ENCODE data around the gene TCEA3. TPM values are rescaled to one million over a fixed set of nuclear protein-coding genes. Genes with fewer than 3 reads are reported as not detected.
"Not testable (repeated sequence)": the region's sequence is repeated elsewhere in the genome, so short reads cannot be mapped to it uniquely, and the experiment has no call there.

The TCEA3 gene
- total RNA-seq, 3 donors from 2014 or later = 95.7 to 200 (median 125) TPM

DNA sequence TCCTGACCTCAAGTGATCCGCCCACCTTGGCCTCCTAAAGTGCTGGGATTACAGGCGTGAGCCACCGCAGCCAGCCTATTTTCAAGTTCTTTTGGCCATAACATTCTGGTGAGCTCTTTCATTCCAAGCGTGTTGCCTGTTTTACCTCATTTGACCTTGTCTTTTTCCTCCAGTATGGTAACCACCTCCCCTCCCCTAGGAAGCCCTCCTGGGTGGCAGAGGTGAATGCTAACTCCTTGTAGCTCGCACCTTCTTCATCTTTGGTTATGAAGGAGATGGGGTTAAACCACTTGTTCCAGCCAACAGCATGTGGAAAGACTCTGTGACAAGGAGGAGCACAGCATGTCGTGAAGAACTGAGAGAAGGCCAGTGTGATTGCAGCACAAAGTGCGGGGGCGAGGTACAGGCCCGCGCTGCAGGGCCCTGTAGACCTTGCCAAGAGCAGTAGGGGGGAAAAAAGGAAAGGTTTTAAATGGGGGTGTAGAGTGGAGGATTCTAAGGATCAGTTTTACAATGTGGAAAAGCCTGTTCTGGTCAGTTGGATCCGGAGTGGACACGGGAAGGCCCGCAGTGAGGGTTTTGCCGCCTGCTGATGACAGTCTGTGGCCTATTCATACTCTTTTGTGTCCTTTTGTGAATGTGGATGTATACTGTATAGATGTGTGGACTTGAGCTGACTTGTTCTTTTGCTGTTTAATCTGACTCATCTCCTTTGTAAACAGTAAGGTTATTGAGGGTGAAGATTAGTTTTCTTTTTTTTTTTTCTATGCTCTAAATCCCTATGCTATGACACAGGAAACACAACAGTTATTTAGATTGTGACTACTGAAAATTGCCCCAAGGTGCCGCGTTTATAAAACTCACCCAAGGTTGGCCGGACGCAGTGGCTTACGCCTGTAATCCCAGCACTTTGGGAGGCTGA is 47.4 kb downstream of the TCEA3 start:
- Histone ChIP-seq H3K36me3 (ENCODE audit: low read depth) (no peaks in the 10 kb centered on the region), H3K9me3 (no peaks in the 10 kb centered on the region), H3K4me1 (ENCODE audit: low read depth) (peaks cover 12% of the 10 kb centered on the region), H3K4me3 (no peak overlapping the region)
- intact Hi-C loops (cut with DNase I, micrococcal nuclease) = no loop called here
- DNase-seq (no peak), ATAC-seq (peak; percentile 86)
- TF ChIP-seq, protein P1, sequence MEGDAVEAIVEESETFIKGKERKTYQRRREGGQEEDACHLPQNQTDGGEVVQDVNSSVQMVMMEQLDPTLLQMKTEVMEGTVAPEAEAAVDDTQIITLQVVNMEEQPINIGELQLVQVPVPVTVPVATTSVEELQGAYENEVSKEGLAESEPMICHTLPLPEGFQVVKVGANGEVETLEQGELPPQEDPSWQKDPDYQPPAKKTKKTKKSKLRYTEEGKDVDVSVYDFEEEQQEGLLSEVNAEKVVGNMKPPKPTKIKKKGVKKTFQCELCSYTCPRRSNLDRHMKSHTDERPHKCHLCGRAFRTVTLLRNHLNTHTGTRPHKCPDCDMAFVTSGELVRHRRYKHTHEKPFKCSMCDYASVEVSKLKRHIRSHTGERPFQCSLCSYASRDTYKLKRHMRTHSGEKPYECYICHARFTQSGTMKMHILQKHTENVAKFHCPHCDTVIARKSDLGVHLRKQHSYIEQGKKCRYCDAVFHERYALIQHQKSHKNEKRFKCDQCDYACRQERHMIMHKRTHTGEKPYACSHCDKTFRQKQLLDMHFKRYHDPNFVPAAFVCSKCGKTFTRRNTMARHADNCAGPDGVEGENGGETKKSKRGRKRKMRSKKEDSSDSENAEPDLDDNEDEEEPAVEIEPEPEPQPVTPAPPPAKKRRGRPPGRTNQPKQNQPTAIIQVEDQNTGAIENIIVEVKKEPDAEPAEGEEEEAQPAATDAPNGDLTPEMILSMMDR (IDR thresholded peaks at IDR 0.05) = no peak

GRCh38 chr1:23374079-23374735 is 50.3 kb downstream of the TCEA3 start:
- H3K9me3 ChIP-seq; intact Hi-C loops (cut with DNase I, micrococcal nuclease); H3K36me3 ChIP-seq (ENCODE audit: low read depth); H3K4me3 ChIP-seq; ATAC-seq; DNase-seq: not testable (repeated sequence)
- H3K4me1 ChIP-seq (ENCODE audit: low read depth) = peaks cover 30% of the 10 kb centered on the region

DNA sequence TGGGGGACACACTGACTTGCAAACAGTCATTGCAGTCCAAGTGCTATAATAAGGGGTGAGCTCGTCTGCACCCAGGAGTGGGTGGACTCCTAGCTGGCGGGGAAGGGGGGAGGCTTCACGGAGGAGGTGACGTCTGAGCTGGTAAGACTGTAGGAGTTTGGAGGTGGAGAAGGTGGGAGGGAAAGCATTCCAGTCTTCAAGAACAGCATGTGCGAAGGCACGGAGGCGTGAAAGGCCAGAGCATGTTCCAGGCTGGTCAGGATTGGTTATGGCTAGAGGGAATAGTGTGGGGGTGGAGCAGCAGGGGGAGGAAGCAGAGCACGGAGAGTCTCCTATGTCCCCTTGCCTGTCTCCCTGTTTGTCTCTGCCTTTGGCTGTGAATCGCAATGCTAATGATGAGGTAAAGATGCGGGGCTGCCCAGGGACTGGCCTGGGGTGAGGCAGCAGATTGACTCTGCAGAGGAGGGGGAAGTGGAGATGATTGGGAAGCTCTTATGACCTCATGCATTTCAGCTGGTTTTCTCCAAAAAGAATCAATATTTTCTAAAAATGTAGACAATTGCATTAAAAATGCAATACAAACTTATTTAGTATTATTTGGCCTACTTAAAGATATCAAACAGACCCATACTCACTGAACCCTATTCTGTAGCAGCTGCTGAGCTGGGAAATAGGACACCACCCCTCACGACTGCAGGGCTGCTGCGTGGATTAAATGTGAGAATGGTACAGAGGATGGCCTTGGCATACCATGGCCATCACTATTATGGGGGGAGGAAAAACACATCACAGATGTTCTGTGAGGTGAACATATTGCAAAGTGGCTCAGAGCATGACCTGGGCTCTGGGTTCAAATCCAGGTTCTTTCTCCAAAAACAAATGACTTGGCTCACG is 52.3 kb downstream of the TCEA3 start:
- intact Hi-C loops (cut with DNase I, micrococcal nuclease) = no loop called here
- H3K36me3 ChIP-seq (ENCODE audit: low read depth) = no peaks in the 10 kb centered on the region
- ATAC-seq (no peak), DNase-seq (no peak)
- H3K9me3 ChIP-seq = no peaks in the 10 kb centered on the region
- TF ChIP-seq, protein P1 (IDR thresholded peaks at IDR 0.05) = no peak
- H3K4me3 ChIP-seq = no peak overlapping the region
- H3K4me1 ChIP-seq (ENCODE audit: low read depth) = peaks cover 23% of the 10 kb centered on the region

DNA sequence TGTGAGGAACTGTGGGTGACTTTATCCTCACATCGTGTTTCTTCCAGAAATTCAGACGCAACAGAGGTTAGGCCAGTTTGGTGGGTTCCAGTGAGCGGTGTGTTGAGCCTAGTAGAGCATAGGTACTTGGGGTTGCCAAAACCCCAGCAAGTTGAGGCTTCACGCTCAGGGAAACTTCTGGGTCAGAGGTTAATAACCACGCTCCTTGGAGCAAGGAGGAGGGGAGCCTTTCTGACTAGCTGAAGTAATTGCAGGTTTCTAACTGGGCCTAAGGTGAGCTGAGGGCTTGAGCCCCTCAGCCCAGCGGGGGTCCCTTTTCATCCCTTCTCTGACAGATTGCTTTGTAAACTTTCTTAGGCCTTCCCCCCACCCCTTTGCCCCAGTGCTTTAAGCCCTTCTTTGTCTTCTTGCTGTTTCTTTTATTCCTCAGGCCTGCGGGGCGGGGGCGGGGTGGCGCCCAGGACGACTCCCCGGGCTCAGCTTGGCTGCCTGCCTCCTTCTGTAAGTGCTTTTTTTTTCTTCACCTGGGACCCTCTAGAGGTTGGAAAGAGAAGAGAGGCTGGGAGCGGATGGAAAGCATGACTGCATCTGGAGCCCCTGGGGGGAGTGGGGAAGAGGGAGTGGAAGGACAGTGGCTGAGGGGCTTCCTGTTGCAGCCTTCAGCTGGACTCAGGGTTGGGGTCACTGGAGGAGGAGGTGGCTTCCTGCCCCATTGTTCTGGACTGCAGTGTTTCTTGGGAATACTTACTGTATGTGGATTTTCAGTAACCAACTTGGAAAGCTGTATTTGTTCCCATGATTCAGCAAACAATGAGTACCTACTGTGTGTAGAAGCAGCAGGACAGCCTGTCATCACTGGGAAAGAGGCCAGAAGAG is 53.6 kb downstream of the TCEA3 start:
- Histone ChIP-seq H3K36me3 (ENCODE audit: low read depth) (no peaks in the 10 kb centered on the region), H3K4me3 (no peak overlapping the region), H3K4me1 (ENCODE audit: low read depth) (peaks cover 29% of the 10 kb centered on the region), H3K9me3 (no peaks in the 10 kb centered on the region)
- DNase-seq = no peak
- ATAC-seq = no peak
- intact Hi-C loops (cut with DNase I, micrococcal nuclease) = no loop called here
- TF ChIP-seq, protein P1 (IDR thresholded peaks at IDR 0.05) = no peak

GRCh38 chr1:23370330-23370708 is 54.2 kb downstream of the TCEA3 start:
- no peaks in the 10 kb centered on the region for H3K36me3 ChIP-seq (ENCODE audit: low read depth)
- TF ChIP-seq, protein P1 (IDR thresholded peaks at IDR 0.05) = no peak
- intact Hi-C loops (cut with DNase I, micrococcal nuclease) = no loop called here
- ATAC-seq (no peak), DNase-seq (no peak)
- peaks cover 29% of the 10 kb centered on the region for H3K4me1 ChIP-seq (ENCODE audit: low read depth)
- H3K4me3 ChIP-seq = no peak overlapping the region
- no peaks in the 10 kb centered on the region for H3K9me3 ChIP-seq
